Myocyte (in vitro differentiated cells): ENCODE data around the gene ZMIZ1. TPM values are rescaled to one million over a fixed set of nuclear protein-coding genes. Genes with fewer than 3 reads are reported as not detected.
A peak's percentile ranks its signal among the peaks of the same experiment; 100 is the strongest.

ENCODE experiments used
- DNase-seq: peaks from one replicate; pipeline ENCODE4 v3.0.0-alpha.2; 2012; ENCODE audit warnings: low read depth
- total RNA-seq: library from RNA; depleted of rRNA; stranded (reverse); fragments of >200 nt; gene quantifications from 2 replicates; pipeline ENCODE4 v1.2.3, GENCODE V29; 2014

Gene ZMIZ1
- total RNA-seq, 1 donor from 2014 or later = 10.0 TPM

GRCh38 chr10:79242620-79243152 is 173.9 kb downstream of the ZMIZ1 start:
- peak; percentile 63 for DNase-seq

DNA sequence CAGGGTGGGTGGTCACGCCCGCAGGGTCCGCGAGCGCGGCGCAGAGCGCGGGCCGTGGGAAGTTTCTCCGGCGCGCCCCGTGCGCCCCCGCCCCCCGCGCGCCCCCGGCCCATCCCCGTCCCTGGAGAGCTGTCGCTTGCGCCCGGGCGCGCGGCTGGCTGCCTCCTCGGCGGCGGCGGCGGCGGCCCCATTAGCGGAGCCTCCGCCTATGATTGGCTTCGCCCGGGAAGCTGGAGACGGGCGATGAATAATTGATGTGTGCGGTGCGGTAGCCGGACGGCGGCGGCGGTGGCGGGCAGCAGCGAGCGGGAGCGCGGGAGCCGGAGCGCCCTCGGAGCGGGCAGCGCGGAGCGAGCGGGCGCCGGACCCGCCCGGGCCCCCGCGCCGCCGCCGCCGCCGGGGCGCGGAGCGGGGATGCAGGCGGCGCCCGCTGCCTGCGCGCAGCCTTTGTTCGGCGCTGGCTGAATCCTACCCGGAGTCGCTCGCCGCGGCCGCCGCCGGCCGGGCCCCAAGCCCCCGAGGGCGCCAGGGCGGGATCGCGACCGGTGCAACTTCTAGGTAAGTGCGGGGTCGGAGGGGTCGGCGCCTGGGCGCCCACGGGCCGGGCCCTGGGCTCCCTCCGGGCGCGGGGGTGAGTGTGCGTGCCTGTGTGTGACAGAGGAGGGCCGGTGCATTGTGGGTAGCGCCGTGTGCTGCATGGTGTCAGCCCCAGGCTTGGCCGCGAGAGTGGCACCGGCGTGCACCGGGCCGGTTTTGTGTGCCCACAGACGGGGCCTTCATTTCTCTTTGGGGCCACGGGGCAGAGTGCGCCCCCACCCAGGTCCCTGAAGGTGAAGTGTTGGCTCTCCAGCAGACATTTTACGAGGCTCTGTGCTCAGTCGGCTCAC is 174.7 kb downstream of the ZMIZ1 start:
- DNase-seq = no peak

- DNase-seq = no peak
Measured at GRCh38 chr10:79244068-79244442, 175.3 kb downstream of the ZMIZ1 start.

DNA sequence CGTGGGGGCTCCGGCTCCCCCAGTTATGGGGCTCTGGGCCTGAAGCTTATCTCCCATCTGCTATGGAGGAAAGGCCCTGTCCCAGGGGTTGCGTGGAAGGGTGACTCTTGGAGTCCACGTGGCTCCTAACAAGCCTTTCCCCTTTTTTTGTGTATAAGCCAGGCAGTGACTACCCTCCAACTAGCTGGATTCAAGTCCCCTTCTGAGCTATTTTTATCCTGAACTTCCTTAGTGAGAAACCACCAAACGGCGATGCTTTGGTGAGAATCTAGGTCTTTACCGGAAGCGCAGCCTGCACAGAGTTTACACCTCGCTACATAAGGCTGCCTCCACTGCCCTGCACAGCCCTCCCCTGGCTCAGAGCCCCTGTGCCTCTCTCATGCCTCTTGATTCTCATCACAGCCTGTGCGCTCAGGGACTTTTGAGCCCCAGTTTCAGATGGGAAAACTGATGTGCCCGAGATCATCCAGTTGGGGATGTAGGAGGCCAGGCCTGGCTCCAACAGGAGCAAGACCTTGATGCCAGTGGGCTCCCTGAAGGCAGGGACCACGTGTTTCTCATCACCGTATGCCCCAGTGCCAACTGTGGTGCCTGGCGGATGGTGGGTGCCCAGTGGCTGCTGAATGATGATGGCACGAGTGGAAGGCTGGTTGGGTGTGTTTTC is 176.2 kb downstream of the ZMIZ1 start:
- no peak for DNase-seq

- DNase-seq = no peak
Measured at GRCh38 chr10:79245539-79246208, 176.9 kb downstream of the ZMIZ1 start.

DNA sequence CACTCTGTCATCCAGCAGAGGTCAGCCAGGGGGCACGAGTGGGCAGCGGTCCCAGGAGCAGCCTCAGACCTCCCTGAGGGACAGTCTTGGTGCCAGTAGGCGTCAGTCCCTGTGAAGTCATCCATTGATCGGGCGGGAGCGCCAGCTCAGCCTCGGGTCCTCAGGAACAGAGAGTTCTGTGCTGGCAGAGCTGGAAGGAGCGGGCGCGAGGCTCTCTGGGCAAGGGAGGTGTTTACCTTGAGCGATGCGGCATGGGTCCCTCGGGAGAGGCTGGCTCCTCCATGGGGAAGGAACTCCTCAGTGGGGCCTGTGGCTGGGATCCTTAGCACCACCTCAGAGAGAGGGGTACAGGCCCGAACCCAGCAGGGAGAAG is 177.4 kb downstream of the ZMIZ1 start:
- DNase-seq = peak; percentile 30

GRCh38 chr10:79246606-79247275 is 178.0 kb downstream of the ZMIZ1 start:
- DNase-seq = peak; percentile 86

GRCh38 chr10:79247373-79248137 is 178.8 kb downstream of the ZMIZ1 start:
- DNase-seq = no peak

GRCh38 chr10:79248341-79249185 is 179.8 kb downstream of the ZMIZ1 start:
- DNase-seq = no peak

GRCh38 chr10:79249186-79250121 is 180.7 kb downstream of the ZMIZ1 start:
- DNase-seq = no peak

DNA sequence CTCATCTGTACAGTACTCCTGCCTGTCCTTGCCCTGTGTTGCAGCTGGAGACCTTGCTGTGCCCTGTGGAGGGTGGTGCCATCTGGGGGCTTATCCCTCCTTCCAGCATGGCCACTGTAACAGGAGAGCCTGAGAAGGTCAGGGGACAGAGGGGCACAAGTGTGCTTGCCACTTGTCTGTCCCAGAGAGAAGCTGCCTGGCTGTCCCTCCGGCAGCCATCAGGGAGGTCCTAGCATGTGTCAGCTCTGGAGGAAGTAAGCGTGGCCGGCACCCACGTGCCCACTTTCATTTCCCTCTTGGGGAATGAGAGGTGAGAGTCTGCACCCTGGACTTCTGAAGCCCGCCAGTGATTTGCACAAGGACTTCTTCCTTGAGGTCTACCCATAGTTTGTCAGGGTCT is 181.5 kb downstream of the ZMIZ1 start:
- DNase-seq = no peak

DNA sequence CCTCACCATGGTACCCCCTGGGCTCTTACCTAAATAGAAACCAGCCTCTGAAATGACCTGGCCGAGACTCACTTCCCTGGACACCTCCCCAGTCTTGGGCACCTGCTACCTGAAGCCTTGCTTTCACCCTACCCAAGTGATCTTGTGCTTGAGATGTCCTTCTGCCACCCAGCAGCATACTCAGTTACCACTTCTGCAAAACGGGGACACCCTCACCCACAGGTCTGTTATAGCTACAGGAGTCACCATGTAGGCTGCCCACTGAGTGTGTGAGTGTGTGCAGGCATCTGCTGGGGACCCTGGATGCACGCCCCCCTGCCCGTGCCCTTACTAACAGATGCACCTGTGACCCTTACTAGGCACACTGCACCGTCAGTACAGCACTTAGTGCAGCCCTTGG is 183.7 kb downstream of the ZMIZ1 start:
- DNase-seq = no peak

- DNase-seq = no peak
Measured at GRCh38 chr10:79252971-79253370, 184.2 kb downstream of the ZMIZ1 start.

GRCh38 chr10:79253704-79254103 is 184.9 kb downstream of the ZMIZ1 start:
- no peak for DNase-seq

DNA sequence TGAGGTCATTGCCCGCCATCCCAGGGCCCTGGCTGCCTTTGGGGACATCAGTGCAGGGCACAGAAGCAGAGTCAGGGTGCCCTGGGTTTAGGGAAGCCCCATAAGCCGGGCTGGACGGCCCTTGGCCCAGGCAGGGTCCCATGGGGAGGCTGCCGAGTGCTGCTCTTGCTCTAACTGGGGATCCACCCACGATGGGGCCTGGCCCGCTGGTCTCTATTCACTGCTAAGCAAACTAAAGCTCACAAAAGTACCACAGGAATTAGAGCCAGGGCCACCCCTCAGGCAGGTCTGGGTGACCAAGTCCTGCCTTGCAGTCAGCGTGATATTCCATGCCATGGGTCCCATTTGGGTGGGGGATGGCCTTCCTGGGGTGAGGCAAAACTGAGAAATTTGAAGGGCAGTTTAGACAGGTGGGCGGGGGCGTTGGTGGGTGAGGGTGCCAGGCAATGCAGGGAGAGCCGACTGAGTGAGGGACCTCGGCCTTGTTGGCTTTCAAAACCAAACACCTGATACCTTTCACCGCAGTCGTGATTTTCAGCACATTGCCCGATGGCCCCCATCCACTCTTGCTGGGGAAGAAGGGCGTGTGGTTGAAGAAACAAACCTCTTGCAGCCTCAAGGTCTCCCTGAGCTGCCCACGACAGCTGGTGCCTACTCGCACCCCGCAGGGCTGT is 185.7 kb downstream of the ZMIZ1 start:
- no peak for DNase-seq

GRCh38 chr10:79255007-79255507 is 186.3 kb downstream of the ZMIZ1 start:
- peak; percentile 87 for DNase-seq

DNA sequence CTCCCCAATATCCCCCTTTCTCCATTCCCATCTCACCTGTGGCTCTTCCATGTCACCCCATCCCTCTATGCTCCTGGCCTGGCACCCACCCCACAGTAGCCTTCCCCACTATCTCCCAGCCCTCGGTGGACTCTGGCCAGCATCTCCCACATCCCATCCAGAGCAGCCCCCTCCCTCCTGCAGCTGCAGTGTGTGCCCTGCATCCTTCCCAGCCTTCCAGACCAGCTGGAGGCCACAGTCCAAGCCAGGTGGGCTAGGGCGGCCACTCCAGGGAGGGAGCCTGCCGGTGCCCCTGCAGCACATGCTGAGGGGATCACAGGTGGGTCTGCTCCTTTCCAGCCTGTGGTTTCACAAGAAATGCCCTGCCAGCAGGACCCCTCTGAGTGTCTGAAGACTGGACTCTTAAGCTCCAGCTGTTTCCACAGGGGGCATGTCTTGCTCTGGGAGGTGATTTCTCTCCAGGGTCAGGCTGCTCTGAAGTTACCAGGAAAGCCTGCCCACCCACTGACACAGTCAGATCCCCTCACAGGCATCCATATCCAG is 187.6 kb downstream of the ZMIZ1 start:
- no peak for DNase-seq
